Activated T-helper 9 cell treated with anti-CD3 and anti-CD28 coated beads, Interleukin-2, amount 50 U/mL, for 16 hours (primary cell): Measurements from ENCODE around the gene SNN.

Experiments used
- DNase-seq: peaks from one replicate; pipeline ENCODE4 v3.0.0-alpha.2; 2020; ENCODE audit warnings: low read depth

Gene SNN

DNA sequence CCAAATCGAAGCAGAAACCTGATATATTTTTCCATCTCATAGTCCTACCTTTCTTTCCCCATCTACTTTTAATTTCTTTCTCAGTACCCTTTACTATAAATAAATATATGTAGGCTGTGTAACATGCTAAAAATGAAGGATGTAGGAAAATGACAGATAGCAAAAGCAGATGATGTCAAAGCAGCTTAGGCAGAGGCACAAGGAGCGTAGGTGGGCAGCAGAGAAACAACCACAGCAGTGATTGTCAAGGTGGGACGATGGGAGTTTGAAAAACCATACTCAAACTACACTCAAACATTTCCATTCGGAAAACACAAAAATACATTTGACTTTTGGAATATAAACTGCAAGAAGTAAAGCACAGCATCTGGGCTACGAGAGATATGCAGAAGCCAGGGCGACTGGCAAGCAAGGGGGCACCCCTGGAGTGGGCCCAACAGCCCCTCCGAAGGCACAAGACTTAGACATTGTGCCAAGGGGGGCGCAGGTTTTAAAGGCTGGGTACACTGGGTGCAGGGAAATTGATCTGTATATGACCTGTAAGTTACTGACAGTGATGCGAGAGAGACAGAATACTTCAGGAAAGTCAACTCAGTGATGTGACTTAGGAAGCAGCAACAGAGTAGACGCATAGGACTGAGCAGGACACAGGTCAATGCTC is 31.1 kb downstream of the SNN start:
- DNase-seq = no peak

DNA sequence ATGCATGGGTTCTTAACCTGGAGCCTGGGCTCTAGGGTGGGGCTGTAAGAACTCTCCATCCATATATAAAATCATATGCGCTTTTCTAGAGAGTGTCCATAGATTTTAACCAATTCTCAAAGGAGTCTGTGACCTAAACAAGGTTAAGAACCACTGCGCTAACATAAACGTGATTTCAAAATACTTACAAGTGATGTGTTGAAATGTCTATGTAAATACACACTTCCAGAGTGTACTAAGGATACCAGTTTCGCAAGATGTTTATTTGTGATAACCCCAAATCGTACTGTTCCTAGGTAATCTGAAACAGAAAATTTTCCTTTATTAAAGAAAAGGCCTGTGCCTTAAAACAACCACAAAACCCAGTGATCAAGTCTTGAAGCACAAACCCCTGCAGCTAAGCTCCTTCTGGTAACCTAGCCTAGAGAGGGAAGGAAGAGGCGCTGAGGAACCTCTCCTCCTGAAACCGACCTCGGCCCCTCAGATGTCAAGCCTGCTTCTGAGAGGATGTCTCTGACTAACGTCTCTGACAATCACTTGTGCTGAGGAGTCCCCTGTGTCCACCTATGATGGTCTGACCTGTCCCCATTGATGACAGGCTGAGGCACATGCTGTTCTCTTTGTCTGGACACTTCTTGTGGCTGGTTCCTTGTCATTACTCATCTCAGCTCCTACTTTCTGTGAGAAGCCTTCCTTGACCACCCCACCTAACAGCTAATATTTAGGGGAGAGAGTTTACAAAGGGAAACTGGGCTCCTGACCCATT is 32.2 kb downstream of the SNN start:
- DNase-seq = no peak

DNA sequence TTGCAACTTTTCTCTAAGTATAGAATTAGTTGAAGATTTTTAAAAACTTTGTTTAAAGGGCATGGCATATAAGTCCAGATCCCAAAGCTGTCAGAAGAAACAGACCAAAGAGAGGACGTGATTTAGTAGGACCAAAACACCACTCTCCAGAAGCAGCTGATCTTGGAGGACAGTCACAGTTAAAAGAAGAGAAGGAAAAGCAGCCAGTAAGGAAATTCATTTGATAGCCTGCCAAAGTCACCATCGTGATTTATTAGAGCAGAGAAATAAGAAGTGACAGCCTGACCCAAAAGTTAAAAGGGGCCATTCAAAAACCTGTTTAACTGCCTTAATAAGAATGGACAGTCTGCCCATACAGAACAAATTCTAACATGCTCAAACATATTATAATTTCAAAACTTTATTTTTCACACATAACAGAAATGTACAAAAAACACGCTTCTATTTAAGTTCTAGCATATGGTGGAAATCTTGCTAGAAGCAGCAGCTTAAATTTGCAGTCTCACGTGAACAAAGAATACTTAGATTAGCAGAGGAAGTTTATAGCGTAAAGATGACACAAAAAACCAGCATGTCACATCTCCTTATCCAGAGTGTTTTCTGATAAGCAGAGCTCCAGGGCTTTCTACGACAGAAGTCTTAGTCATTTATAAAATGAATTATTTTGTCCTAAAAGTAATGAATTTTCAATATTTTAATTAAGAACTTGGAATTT is 37.2 kb downstream of the SNN start:
- no peak for DNase-seq

DNA sequence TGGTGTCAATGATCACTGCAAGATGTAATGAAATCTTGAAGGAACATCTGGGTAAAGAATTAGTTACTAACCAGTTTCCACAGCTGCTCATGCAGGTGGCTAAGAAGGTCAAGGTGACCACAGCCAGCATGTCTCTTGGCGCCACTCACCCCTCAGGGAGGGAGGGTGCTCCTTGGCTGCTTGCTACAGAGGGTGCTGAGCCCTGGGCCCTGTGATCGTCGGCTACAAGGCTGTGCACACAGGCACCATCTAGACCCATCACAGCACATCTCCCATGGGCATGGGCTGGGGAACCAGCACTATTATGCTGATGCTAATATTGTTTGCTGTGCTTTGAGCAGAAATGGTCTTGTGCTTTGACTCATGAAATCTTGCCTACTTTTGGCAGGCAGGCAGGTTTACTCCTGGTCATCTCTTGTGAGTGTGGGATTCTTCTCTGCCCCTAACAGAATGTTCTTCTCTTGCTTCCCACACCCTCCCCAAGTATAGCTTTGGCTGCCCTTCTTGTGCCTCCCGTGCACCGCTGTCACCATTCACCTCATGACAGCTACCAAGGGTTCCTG is 38.0 kb downstream of the SNN start:
- no peak for DNase-seq

DNA sequence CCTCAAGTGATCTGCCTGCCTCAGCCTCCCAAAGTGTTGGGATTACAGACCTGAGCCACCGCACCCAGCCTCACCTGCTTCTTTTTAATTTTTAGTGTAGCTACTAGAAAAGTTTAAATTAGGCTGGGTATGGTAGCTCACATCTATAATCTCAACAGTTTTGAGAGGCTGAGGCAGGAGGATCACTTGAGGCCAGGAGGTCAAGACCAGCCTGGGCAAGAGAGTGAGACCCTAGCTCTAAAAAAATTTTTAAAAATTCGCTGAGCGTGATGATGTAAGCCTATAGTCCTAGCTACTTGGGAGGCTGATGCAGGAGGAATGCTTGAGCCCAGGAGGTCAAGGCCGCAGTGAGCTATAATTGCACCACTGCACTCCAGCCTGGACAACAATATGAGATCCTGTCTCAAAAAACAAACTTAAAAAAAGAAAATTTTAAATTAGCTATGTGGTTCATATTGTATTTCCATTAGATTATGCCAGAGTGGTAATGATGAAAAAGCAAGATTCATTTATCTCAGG is 39.5 kb downstream of the SNN start:
- DNase-seq = no peak

DNA sequence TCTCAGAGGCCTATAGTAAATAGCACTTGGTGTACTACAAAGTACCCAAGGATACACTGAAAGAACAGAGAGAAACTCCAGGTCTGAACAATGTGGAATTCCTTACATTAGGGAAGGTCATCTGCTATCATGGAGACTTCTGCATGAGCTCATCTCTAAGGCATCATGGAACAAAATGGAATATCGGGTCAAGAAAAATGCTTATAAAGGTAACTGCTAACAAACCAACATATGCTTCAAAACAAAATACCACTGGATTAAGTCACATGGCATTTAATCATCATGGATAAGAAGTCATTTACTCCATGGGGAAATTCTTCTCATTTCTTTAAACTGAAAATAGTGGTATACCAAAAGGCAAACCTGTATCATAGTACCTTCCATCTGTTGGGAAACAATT is 40.2 kb downstream of the SNN start:
- no peak for DNase-seq

DNA sequence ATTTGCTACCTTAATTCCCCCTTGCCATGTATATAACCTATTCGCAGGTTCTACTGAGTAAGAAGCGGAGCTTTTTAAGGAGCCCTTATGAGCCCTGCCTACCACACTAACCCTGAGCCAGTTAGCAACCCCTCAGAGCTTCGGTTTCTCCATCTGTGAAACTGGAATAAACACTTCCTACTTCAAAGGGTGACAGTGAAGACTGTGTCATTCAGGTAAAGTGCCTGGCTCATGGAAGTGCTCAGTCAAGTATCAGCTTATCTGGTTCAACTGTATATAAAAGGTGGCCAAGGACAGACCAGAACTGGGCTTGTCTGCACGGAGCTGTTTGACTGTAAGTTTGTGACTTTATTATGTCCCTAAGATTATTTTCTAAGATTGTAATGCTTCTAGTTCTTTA is 43.4 kb downstream of the SNN start:
- DNase-seq = no peak

DNA sequence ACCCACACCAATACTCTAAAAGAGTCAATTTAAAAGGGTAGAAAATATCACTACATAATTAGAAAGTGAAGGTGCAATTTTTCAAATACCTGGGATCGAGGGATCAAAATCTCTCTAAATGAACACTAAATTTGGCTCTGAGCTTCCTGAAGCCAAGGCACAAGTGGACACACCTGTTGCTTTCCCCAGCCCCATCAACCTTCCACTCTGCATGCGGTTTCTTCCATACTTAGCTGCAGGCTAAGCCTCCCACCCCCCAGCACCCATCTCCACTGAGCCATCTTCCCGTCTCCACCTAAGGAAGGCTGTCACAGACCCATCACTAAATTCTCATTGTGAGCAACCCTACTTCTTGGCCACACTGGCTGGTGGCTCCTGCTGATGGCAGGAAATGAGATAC is 43.9 kb downstream of the SNN start:
- no peak for DNase-seq

DNA sequence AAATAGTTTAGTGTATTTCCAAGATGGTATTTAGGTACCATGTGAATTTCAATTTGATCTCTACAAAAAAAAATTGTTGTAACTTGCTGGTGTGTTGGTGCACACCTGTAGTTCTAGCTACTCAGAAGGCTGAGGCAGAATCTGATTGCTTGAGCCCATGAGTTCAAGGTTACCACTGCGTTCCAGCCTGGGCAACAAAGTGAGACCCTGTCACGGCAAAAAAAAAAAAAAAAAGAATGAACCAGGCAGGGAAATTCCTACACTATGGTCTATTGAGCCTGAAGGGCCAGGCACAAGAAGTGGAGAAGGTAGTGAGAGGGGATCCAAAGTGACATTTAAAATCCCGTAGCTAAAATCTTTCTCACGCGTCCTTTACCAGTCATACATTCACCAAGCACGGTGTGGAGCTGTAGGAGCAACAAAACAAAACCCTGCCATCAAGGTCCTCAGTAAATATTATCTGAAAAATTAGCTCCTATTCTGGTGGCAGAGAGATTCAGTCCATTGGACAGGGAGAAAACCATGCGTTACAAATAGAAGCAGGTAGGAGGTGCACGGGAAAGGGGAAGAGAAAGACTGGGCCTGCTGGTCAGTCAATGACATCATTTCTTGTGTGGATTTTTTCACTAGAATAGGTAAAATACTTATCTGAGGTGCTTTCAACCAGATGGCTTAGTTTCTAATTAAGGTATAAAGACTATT is 47.1 kb downstream of the SNN start:
- no peak for DNase-seq

DNA sequence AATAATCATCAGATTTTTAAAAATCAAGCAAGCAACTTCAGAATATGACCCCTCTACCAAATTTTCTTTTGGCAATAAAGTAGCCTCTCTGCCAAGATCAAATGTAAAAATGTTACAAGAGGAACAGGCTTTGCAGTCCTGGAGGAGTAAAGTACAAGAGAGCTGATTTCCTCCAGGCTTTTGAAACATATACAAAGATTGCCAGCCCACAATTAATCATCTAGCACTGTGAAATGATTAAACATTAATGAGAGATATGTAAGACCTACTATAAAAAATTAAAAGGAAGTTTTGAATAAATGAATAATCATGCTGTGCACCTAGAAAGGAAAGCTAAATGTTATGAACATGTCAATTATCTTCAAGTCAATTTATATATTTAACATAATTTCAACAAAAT is 48.1 kb downstream of the SNN start:
- DNase-seq = no peak

DNA sequence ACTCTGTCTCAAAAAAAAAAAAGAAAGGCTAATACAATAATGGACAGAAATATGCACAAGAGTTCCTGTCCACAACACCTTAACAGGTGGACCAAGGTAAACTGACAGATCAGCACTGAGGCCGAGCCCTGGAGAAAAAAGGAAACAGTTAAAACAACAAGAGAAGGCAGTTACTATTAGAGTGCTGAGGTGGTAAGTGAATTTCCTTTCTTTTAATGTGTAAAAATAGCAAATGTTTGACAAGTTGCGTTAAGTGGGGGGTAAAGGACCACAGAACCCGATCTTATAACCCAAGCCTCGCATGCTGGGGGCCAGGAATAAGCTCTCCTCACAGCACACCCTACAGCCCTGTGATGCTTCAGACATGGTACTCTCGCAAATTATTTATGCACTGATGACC is 49.6 kb downstream of the SNN start:
- DNase-seq = no peak

DNA sequence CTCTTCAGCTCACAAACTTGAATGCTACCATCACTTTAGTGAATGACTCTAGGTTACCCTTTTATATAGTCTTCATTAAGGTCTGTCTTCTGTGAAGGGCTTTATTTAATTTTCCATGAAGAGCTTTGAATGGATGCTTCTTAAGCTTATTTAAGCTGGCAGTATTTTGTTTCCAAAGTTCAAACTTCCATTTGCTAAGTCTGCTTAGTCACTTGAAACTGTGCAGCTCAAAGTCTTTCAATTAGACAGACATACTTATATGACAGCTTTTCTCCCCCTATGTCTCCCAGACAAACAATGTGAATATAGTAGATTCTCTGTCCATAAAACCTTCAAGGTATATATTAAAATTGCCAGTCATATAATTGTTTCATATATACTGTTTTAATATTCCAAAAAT is 50.9 kb downstream of the SNN start:
- DNase-seq = no peak

DNA sequence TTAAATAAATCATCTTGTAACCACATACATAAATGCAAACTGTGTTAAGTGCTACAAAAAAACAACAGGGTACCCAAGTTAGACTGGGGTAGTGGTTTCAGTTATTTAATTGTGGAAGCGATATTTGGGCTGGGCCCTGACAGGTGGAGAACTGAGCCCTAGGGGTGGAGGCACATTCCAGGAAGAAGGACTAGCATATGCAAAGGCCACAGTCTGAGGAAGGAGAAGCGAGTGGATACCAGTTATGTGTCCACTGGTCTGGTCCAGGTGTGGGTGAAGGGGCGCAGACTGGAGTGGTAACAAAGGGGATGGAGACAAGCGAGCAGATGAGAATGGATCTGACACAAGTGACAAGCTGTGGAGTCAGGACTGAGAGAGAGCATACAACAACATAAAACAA is 51.5 kb downstream of the SNN start:
- DNase-seq = no peak

DNA sequence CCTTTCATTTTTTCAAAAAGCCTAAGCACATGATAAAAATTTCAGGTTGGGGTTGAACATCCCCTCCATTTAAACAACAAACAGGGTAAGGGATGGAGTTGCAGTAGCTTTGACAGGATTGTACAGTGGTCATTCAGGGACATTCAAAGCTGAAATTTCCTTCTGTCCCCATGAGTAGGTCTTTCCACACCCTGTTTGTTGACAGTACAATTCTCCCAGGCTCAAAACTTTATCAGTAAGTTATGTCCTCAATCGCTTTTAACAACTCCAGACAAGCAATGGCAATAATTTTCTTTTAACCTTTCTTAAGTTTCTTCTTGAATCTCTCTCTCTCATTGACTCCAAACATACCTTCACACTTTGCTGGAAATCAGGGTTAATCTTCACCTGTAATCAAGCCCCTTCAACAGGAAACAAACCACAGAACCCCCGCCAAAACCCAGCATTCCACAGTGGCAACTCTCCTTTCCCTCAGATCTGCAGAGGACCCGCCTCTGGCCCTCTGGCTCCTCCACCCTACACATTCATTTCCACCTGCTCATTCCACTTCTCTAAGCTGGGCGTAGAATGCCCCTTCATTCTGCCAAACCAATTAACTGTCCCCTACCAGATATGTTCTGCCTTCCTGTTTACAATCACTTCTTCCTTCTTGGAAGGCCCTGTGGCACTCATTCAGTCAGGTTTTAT is 53.7 kb downstream of the SNN start:
- no peak for DNase-seq

DNA sequence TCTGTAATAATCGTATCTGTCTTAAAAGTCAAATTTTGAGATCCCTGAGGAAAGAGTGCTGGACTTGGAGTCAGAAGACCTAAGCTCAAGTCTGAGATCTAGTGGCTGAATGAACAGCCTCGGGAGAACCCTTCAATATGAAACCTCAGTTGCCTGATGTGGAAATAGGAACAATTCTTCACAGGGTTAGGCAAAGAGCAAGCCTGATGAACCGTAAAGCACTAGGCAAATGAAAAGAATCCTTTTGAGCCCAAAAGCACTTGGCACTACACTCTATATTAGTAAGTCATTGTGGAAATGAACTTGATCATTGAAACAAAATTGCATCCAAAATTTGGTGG is 54.2 kb downstream of the SNN start:
- DNase-seq = no peak

DNA sequence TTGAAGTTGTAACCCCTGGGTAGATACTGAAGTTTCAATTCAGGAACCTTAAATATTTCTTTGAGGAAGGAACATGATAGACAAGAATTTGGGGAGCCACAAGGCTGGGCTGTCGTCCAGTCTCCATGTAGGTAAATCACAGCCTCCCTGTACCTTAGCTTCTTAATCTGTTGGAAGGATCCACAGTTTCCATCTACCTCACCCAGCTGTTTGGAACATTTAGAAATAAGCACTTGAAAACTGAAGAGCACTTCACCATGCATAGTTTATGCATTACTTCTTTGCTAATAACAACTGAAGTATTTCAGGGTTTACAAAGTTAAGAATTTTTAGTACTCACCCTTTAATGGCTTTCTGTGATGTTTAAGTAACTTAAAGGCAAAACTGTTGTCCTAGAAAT is 57.2 kb downstream of the SNN start:
- DNase-seq = no peak

DNA sequence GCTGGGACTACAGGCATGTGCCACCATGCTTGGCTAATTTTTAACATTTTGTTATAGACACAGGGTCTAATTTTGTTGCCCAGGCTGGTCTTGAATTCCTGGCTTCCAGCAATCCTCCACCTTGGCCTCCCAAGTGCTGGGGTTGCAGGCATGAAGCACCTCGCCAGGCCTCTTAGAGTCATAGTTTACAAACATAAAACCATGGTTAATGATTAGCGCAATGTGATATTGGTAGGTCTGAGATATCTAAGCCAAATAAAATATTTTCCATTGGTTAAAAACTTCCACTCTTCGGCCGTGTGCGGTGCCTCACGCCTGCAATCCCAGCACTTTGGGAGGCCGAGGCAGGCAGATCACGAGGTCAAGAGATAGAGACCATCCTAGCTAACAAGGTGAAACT is 57.8 kb downstream of the SNN start:
- DNase-seq = no peak

DNA sequence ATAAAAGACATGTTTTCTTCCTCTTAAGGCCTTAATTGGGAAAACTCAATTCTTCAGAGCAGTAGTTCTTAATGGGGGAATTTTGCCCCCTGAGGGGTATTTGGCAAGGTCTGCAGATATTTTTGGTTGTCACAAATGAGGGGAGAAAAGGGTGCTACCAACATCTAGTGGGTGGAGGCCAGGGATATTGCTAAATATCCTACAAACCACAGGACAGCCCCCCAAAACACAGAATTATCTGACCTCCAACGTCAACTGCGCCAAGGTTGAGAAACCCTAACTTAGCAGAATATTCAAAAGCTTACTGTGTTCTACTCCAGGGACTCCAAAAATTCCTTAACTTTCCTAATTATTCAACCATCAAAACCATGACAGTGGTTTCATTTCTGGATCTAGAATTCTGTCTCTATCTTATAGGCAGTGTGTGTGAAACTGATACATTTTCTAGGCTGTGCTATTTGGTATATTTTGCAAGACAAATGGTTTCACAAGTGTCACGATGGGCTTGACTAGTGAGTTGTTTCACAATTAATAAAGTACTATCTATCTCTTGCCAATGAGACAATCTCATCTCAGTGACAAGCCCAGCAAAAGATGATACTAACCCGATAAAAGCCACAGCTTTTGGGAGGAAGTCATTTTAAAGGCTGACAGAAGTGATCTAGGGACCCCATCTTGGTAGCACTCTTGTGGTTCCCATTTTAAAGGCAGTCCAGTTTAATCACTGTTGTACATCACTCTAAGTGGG is 59.7 kb downstream of the SNN start:
- DNase-seq = no peak
